Fibroblast of skin of right biceps (primary cell): ENCODE data around the gene NDUFB8.

Source experiments
- DNase-seq: peaks from one replicate; pipeline ENCODE4 v3.0.0-alpha.2; 2013

Gene NDUFB8

GRCh38 chr10:100506596-100507356, 22.9 kb downstream of the NDUFB8 start:
- DNase-seq, result peak; percentile 88

GRCh38 chr10:100505164-100505563, 24.5 kb downstream of the NDUFB8 start:
- no peak for DNase-seq

- peak; percentile 83 for DNase-seq
Measured at GRCh38 chr10:100504096-100504495, 25.6 kb downstream of the NDUFB8 start.

GRCh38 chr10:100502926-100503494, 26.7 kb downstream of the NDUFB8 start:
- DNase-seq, result no peak

- DNase-seq, result no peak
Measured at GRCh38 chr10:100501423-100501822, 28.2 kb downstream of the NDUFB8 start.

GRCh38 chr10:100498059-100498458, 31.6 kb downstream of the NDUFB8 start:
- DNase-seq, result no peak

- DNase-seq, result no peak
Measured at GRCh38 chr10:100496567-100496966, 33.1 kb downstream of the NDUFB8 start.

- DNase-seq, result no peak
Measured at GRCh38 chr10:100490531-100490930, 39.1 kb downstream of the NDUFB8 start.

- no peak for DNase-seq
Measured at GRCh38 chr10:100489396-100489795, 40.3 kb downstream of the NDUFB8 start.

- DNase-seq, result no peak
Measured at GRCh38 chr10:100487529-100487928, 42.1 kb downstream of the NDUFB8 start.

GRCh38 chr10:100485801-100486495, 43.7 kb downstream of the NDUFB8 start:
- DNase-seq, result no peak

- DNase-seq, result no peak
Measured at GRCh38 chr10:100485366-100485765, 44.3 kb downstream of the NDUFB8 start.

- no peak for DNase-seq
Measured at GRCh38 chr10:100483876-100484666, 45.6 kb downstream of the NDUFB8 start.

- DNase-seq, result no peak
Measured at GRCh38 chr10:100482834-100483185, 46.9 kb downstream of the NDUFB8 start.

- DNase-seq, result peak; percentile 59
Measured at GRCh38 chr10:100482181-100482833, 47.4 kb downstream of the NDUFB8 start.

- DNase-seq, result peak; percentile 77
Measured at GRCh38 chr10:100481462-100482081, 48.1 kb downstream of the NDUFB8 start.

GRCh38 chr10:100480002-100480401, 49.7 kb downstream of the NDUFB8 start:
- no peak for DNase-seq

GRCh38 chr10:100479037-100479436, 50.6 kb downstream of the NDUFB8 start:
- DNase-seq, result no peak

- no peak for DNase-seq
Measured at GRCh38 chr10:100477970-100478369, 51.7 kb downstream of the NDUFB8 start.
